Measurements from ENCODE around the gene LMF2.
"Not testable (repeated sequence)": the region's sequence is repeated elsewhere in the genome, so short reads cannot be mapped to it uniquely, and the experiment has no call there.

LMF2 gene

DNA sequence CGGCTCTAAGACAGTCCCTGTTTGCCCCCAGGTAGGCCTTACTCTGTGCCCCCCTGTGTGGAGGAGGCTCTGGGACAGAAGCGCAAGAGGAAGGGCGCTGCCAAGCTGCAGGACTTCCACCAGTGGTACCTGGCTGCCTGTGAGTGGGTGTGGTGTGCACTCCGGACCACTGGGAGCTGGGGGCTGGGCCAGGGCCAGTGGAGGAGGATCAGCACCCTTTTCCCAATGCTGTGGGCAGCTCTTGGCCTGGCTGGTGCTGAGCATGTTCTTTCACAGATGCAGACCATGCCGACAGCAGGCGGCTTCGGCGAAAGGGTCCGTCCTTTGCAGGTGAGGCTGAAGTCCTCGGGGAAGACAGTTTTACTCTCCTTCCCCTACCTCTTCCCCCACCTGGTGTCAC lies 14.2 kb upstream of the LMF2 start:
- no peaks in the 10 kb centered on the region for H3F3A ChIP-seq (ENCODE audit: control insufficient read depth, insufficient read depth)
- H3K36me3 ChIP-seq (ENCODE audit: control insufficient read depth, low read length): peaks cover 76% of the 10 kb centered on the region
- H3K4me3 ChIP-seq (ENCODE audit: low read length): no peak overlapping the region
- 0 out of 2 replicates have a peak, but pooled peaks cover 3% of the 10 kb centered on the region for H4K20me1 ChIP-seq (ENCODE audit: control insufficient read depth, insufficient read depth, low read depth, low read length)
- TF ChIP-seq, protein P1, sequence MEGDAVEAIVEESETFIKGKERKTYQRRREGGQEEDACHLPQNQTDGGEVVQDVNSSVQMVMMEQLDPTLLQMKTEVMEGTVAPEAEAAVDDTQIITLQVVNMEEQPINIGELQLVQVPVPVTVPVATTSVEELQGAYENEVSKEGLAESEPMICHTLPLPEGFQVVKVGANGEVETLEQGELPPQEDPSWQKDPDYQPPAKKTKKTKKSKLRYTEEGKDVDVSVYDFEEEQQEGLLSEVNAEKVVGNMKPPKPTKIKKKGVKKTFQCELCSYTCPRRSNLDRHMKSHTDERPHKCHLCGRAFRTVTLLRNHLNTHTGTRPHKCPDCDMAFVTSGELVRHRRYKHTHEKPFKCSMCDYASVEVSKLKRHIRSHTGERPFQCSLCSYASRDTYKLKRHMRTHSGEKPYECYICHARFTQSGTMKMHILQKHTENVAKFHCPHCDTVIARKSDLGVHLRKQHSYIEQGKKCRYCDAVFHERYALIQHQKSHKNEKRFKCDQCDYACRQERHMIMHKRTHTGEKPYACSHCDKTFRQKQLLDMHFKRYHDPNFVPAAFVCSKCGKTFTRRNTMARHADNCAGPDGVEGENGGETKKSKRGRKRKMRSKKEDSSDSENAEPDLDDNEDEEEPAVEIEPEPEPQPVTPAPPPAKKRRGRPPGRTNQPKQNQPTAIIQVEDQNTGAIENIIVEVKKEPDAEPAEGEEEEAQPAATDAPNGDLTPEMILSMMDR (IDR thresholded peaks at IDR 0.05; ENCODE audit: low read depth, low read length, poor library complexity, severe bottlenecking): no peak
- TF ChIP-seq EZH2phosphoT487 (IDR thresholded peaks at IDR 0.05; ENCODE audit: borderline replicate concordance, low read length): no peak
- no peak overlapping the region for H3K27ac ChIP-seq (ENCODE audit: low read depth, low read length)
- no peaks in the 10 kb centered on the region for H3K27me3 ChIP-seq (ENCODE audit: control insufficient read depth, low read length)
- peaks cover 62% of the 10 kb centered on the region for H3K79me2 ChIP-seq (ENCODE audit: control insufficient read depth, low read length)
- no peaks in the 10 kb centered on the region for H3K9me3 ChIP-seq (ENCODE audit: control insufficient read depth, insufficient read depth, low read length)
- H3K9me2 ChIP-seq (replicated peaks; ENCODE audit: control insufficient read depth, low read length): no peaks in the 10 kb centered on the region
- H3K4me1 ChIP-seq (ENCODE audit: control insufficient read depth, low read length): peaks cover 13% of the 10 kb centered on the region
- no peak overlapping the region for H3K4me2 ChIP-seq (ENCODE audit: low read length)

DNA sequence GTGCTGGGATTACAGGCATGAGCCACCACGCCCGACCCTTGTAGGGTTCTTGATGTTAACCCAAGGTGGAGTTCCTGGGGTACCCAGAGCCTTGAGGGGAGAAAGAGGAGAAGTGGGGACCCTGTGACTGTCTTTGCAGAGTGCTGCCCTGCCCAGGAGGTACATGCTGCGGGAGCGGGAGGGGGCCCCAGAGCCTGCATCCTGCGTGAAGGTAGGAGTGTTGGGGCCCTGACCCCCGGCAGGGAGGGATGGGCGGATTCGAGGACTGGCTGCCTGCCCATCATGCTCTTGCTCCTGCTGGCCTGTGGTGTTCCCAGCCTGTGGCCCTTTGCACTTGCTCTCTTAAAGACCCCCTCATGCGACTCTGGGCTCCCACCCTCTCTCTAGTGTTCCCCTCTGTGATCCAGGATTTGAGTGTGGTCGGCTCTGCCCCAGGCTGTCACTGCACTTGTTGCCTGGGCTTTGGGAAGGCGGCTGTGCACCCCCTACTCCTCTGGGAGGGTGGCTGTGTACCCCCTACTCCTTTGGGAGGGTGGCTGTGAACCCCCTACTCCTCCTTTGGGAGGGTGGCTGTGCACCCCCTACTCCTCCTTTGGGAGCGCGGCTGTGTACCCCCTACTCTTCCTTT lies 13.4 kb upstream of the LMF2 start:
- H3K4me1 ChIP-seq (ENCODE audit: control insufficient read depth, low read length): peaks cover 11% of the 10 kb centered on the region
- H3K36me3 ChIP-seq (ENCODE audit: control insufficient read depth, low read length): peaks cover 83% of the 10 kb centered on the region
- H3K9me2 ChIP-seq (replicated peaks; ENCODE audit: control insufficient read depth, low read length): no peaks in the 10 kb centered on the region
- no peak overlapping the region for H3K4me3 ChIP-seq (ENCODE audit: low read length)
- no peak overlapping the region for H3K4me2 ChIP-seq (ENCODE audit: low read length)
- no peaks in the 10 kb centered on the region for H3K9me3 ChIP-seq (ENCODE audit: control insufficient read depth, insufficient read depth, low read length)
- 0 out of 2 replicates have a peak, but pooled peaks cover 3% of the 10 kb centered on the region for H4K20me1 ChIP-seq (ENCODE audit: control insufficient read depth, insufficient read depth, low read depth, low read length)
- no peaks in the 10 kb centered on the region for H3F3A ChIP-seq (ENCODE audit: control insufficient read depth, insufficient read depth)
- no peaks in the 10 kb centered on the region for H3K27me3 ChIP-seq (ENCODE audit: control insufficient read depth, low read length)
- TF ChIP-seq EZH2phosphoT487 (IDR thresholded peaks at IDR 0.05; ENCODE audit: borderline replicate concordance, low read length): no peak
- TF ChIP-seq, protein P1 (IDR thresholded peaks at IDR 0.05; ENCODE audit: low read depth, low read length, poor library complexity, severe bottlenecking): no peak
- H3K79me2 ChIP-seq (ENCODE audit: control insufficient read depth, low read length): peaks cover 66% of the 10 kb centered on the region
- no peak overlapping the region for H3K27ac ChIP-seq (ENCODE audit: low read depth, low read length)

DNA sequence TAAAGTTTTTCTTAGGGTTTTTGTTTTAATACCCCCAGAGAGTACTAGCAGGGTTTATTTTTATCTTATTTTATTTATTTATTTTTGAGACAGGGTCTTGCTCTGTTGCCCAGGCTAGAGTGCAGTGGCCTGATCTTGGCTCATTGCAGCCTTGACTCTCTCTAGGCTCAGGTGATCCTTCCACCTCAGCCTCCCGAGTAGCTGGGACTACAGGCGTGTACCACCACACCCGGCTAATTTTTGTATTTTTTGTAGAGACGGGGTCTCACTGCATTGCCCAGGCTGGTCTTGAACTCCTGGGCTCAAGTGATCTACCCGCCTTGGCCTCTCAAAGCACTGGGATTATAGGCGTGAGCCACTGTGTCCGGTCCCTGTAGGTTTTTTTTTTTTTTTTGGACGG lies 12.7 kb upstream of the LMF2 start:
- H3K9me2 ChIP-seq (replicated peaks; ENCODE audit: control insufficient read depth, low read length); H3F3A ChIP-seq (ENCODE audit: control insufficient read depth, insufficient read depth); H3K27me3 ChIP-seq (ENCODE audit: control insufficient read depth, low read length); H3K4me2 ChIP-seq (ENCODE audit: low read length); H4K20me1 ChIP-seq (ENCODE audit: control insufficient read depth, insufficient read depth, low read depth, low read length); H3K4me3 ChIP-seq (ENCODE audit: low read length); H3K27ac ChIP-seq (ENCODE audit: low read depth, low read length); H3K9me3 ChIP-seq (ENCODE audit: control insufficient read depth, insufficient read depth, low read length): not testable (repeated sequence)
- H3K4me1 ChIP-seq (ENCODE audit: control insufficient read depth, low read length): peaks cover 11% of the 10 kb centered on the region
- H3K36me3 ChIP-seq (ENCODE audit: control insufficient read depth, low read length): peaks cover 83% of the 10 kb centered on the region
- H3K79me2 ChIP-seq (ENCODE audit: control insufficient read depth, low read length): peaks cover 70% of the 10 kb centered on the region

DNA sequence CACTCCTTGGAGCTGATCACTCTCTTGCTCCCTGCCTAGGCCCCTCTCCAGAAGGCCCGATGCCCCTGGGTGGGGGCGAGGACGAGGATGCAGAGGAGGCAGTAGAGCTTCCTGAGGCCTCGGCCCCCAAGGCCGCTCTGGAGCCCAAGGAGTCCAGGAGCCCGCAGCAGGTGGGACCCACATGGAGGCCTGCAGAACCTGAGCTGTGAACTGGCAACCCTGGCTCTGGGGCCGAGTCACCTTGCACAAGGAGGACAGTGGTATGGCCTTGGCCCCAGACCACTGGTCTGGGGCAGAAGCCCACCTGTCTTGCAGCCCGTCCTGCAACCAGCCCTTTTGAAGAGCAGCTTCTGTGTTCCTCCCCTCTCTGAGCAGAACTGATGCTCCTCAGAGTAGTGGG lies 11.6 kb upstream of the LMF2 start:
- Histone ChIP-seq H3K27me3 (ENCODE audit: control insufficient read depth, low read length) (no peaks in the 10 kb centered on the region), H3K36me3 (ENCODE audit: control insufficient read depth, low read length) (peaks cover 81% of the 10 kb centered on the region), H3K4me3 (ENCODE audit: low read length) (no peak overlapping the region), H3F3A (ENCODE audit: control insufficient read depth, insufficient read depth) (no peaks in the 10 kb centered on the region), H3K79me2 (ENCODE audit: control insufficient read depth, low read length) (peaks cover 70% of the 10 kb centered on the region), H4K20me1 (ENCODE audit: control insufficient read depth, insufficient read depth, low read depth, low read length) (0 out of 2 replicates have a peak, but pooled peaks cover 3% of the 10 kb centered on the region), H3K4me2 (ENCODE audit: low read length) (no peak overlapping the region), H3K4me1 (ENCODE audit: control insufficient read depth, low read length) (peaks cover 6% of the 10 kb centered on the region), H3K9me3 (ENCODE audit: control insufficient read depth, insufficient read depth, low read length) (no peaks in the 10 kb centered on the region), H3K27ac (ENCODE audit: low read depth, low read length) (no peak overlapping the region), H3K9me2 (replicated peaks; ENCODE audit: control insufficient read depth, low read length) (no peaks in the 10 kb centered on the region)
- TF ChIP-seq EZH2phosphoT487 (IDR thresholded peaks at IDR 0.05; ENCODE audit: borderline replicate concordance, low read length): no peak
- TF ChIP-seq, protein P1 (IDR thresholded peaks at IDR 0.05; ENCODE audit: low read depth, low read length, poor library complexity, severe bottlenecking): no peak
